HEK293 (cell line): Measurements from ENCODE around the gene SHROOM3.
A peak's percentile ranks its signal among the peaks of the same experiment; 100 is the strongest.

ENCODE experiments used
- CTCF ChIA-PET: fragments of 350-600 bp; formaldehyde crosslinking; extraction: SDS; loops from one replicate; lab custom pipeline; 2021; ENCODE audit warnings: antibody characterized with exemption; lab: Yijun Ruan, JAX
- POLR2A ChIA-PET: fragments of 300-600 bp; formaldehyde crosslinking; extraction: SDS; loops from one replicate; lab custom pipeline; 2020; ENCODE audit warnings: antibody characterized with exemption, inconsistent platforms; lab: Yijun Ruan, JAX
- H3K27ac ChIP-seq: fragments of 200-500 bp; sonication (Bioruptor generic); 2 replicates; pipeline ENCODE4 v1.5.1; 2014; ENCODE audit warnings: low read depth, low read length, control low read depth, inconsistent platforms; ENCODE audit errors: extremely low read depth
- H3K36me3 ChIP-seq, 2 experiments: fragments of 200-500 bp in 1 of 2; sonication (Bioruptor generic) in 1 of 2; 1 replicate in 1 of 2; 2 replicates in 1 of 2; pipeline ENCODE4 v1.5.1; 2014 to 2017; ENCODE audit warnings: inconsistent platforms in 2 of 2, low read length in 2 of 2; ENCODE audit not compliant: control insufficient read depth in 2 of 2, insufficient read depth in 1 of 2
- H3K4me1 ChIP-seq: fragments of 200-500 bp; sonication (Bioruptor generic); 2 replicates; pipeline ENCODE4 v1.5.1; 2014; ENCODE audit warnings: mild to moderate bottlenecking, low read length, inconsistent platforms; ENCODE audit not compliant: control insufficient read depth, insufficient read depth
- H3K4me3 ChIP-seq: 2 replicates; pipeline ENCODE4 v1.5.1; 2011; ENCODE audit warnings: low read depth, mild to moderate bottlenecking, control low read depth, low read length, moderate library complexity
- H3K9me3 ChIP-seq: fragments of 200-500 bp; sonication (Bioruptor generic); 2 replicates; pipeline ENCODE4 v1.5.1; 2014; ENCODE audit warnings: low read depth, low read length, inconsistent platforms; ENCODE audit not compliant: control insufficient read depth, insufficient read depth
- BCL6B ChIP-seq: fragments of 450-650 bp; formaldehyde crosslinking; IDR thresholded peaks from 2 replicates; pipeline ENCODE4 v1.5.1; 2017; ENCODE audit warnings: missing biosample characterization, missing genetic modification characterization
- GLIS1 ChIP-seq: fragments of 450-650 bp; formaldehyde crosslinking; IDR thresholded peaks from 2 replicates; pipeline ENCODE4 v1.5.1; 2016; ENCODE audit warnings: missing biosample characterization, missing genetic modification characterization
- GLIS2 ChIP-seq: fragments of 450-650 bp; formaldehyde crosslinking; IDR thresholded peaks from 2 replicates; pipeline ENCODE4 v1.5.1; 2016; ENCODE audit warnings: missing biosample characterization, missing genetic modification characterization
- HOXC10 ChIP-seq: sonication (generic); formaldehyde crosslinking; IDR thresholded peaks from 2 replicates; pipeline ENCODE4 v1.8.1; 2023; ENCODE audit warnings: mild to moderate bottlenecking, missing genetic modification reagents
- MYNN ChIP-seq: fragments of 450-650 bp; formaldehyde crosslinking; IDR thresholded peaks from 2 replicates; pipeline ENCODE4 v1.5.1; 2016; ENCODE audit warnings: missing biosample characterization, missing genetic modification characterization, borderline replicate concordance
- MZF1 ChIP-seq: fragments of 450-650 bp; formaldehyde crosslinking; IDR thresholded peaks from 2 replicates; pipeline ENCODE4 v1.5.1; 2017; ENCODE audit warnings: missing biosample characterization, missing genetic modification characterization, borderline replicate concordance
- PRDM1 ChIP-seq: fragments of 450-650 bp; formaldehyde crosslinking; IDR thresholded peaks from 2 replicates; pipeline ENCODE4; 2016; ENCODE audit warnings: missing biosample characterization, missing genetic modification characterization
- PRDM10 ChIP-seq: fragments of 450-650 bp; formaldehyde crosslinking; IDR thresholded peaks from 2 replicates; pipeline ENCODE4 v1.5.1; 2016; ENCODE audit warnings: missing biosample characterization, missing genetic modification characterization
- SETDB1 ChIP-seq: IDR thresholded peaks from one replicate; pipeline ENCODE4 v1.6.1; 2017; ENCODE audit warnings: mild to moderate bottlenecking, low read length, moderate library complexity, mixed read lengths; ENCODE audit not compliant: insufficient read length
- SP3 ChIP-seq: fragments of 450-650 bp; formaldehyde crosslinking; IDR thresholded peaks from 2 replicates; pipeline ENCODE4 v1.5.1; 2016; ENCODE audit warnings: missing biosample characterization, missing genetic modification characterization
- ZBTB7A ChIP-seq: fragments of 450-650 bp; formaldehyde crosslinking; IDR thresholded peaks from 2 replicates; pipeline ENCODE4 v1.5.1; 2016; ENCODE audit warnings: low read depth, missing biosample characterization, missing genetic modification characterization
- ZIC2 ChIP-seq: fragments of 450-650 bp; formaldehyde crosslinking; IDR thresholded peaks from 2 replicates; pipeline ENCODE4 v1.5.1; 2016; ENCODE audit warnings: missing biosample characterization, missing genetic modification characterization
- ZNF10 ChIP-seq: fragments of 450-650 bp; formaldehyde crosslinking; IDR thresholded peaks from 2 replicates; pipeline ENCODE4 v1.5.1; 2017; ENCODE audit warnings: missing biosample characterization, missing genetic modification characterization
- ZNF112 ChIP-seq: fragments of 450-650 bp; formaldehyde crosslinking; IDR thresholded peaks from 2 replicates; pipeline ENCODE4 v1.5.0; 2017; ENCODE audit warnings: missing biosample characterization, missing genetic modification characterization
- ZNF132 ChIP-seq: fragments of 450-650 bp; formaldehyde crosslinking; IDR thresholded peaks from 2 replicates; pipeline ENCODE4 v1.5.1; 2017; ENCODE audit warnings: missing biosample characterization, missing genetic modification characterization, borderline replicate concordance
- ZNF341 ChIP-seq: fragments of 450-650 bp; formaldehyde crosslinking; IDR thresholded peaks from 2 replicates; pipeline ENCODE4; 2016; ENCODE audit warnings: low read depth, missing biosample characterization, missing genetic modification characterization
- ZNF416 ChIP-seq: fragments of 450-650 bp; formaldehyde crosslinking; IDR thresholded peaks from 2 replicates; pipeline ENCODE4 v1.5.1; 2016; ENCODE audit warnings: missing biosample characterization, missing genetic modification characterization
- ZNF521 ChIP-seq: fragments of 450-650 bp; formaldehyde crosslinking; IDR thresholded peaks from 2 replicates; pipeline ENCODE4 v1.5.1; 2017; ENCODE audit warnings: missing biosample characterization, mild to moderate bottlenecking, missing genetic modification characterization
- ZNF530 ChIP-seq: fragments of 450-650 bp; formaldehyde crosslinking; IDR thresholded peaks from 2 replicates; pipeline ENCODE4 v1.5.1; 2016; ENCODE audit warnings: low read depth, missing biosample characterization, missing genetic modification characterization
- ZNF629 ChIP-seq: fragments of 450-650 bp; formaldehyde crosslinking; IDR thresholded peaks from 2 replicates; pipeline ENCODE4 v1.5.1; 2017; ENCODE audit warnings: missing biosample characterization, missing genetic modification characterization
- ZNF677 ChIP-seq: fragments of 450-650 bp; IDR thresholded peaks from 2 replicates; pipeline ENCODE4 v1.5.0; 2018; ENCODE audit warnings: missing biosample characterization, mild to moderate bottlenecking, missing genetic modification characterization, moderate library complexity
- ZNF843 ChIP-seq: fragments of 450-650 bp; formaldehyde crosslinking; IDR thresholded peaks from 2 replicates; pipeline ENCODE4 v1.5.1; 2016; ENCODE audit warnings: missing biosample characterization, missing genetic modification characterization
- TF ChIP-seq, protein P1 (sequence below): fragments of 450-650 bp; formaldehyde crosslinking; IDR thresholded peaks from 2 replicates; pipeline ENCODE4 v1.5.1; 2016; ENCODE audit warnings: missing biosample characterization, missing genetic modification characterization, borderline replicate concordance
- TF ChIP-seq, protein P2 (sequence below): fragments of 450-650 bp; formaldehyde crosslinking; IDR thresholded peaks from 2 replicates; pipeline ENCODE4 v1.5.1; 2016; ENCODE audit warnings: missing biosample characterization, missing genetic modification characterization

SHROOM3 gene

GRCh38 chr4:76811604-76812412 lies 376.8 kb downstream of the SHROOM3 start (continued):
- peak; percentile 44; the same call in 1 of the 2 replicates for TF ChIP-seq PRDM10 (tag by site-specific recombination)
- peak; percentile 73 for TF ChIP-seq GLIS1 (tag by site-specific recombination)
- TF ChIP-seq MYNN (tag by site-specific recombination), result no peak
- TF ChIP-seq ZIC2 (tag by site-specific recombination), result peak; percentile 83
- no peak for TF ChIP-seq ZNF132 (tag by site-specific recombination)
- TF ChIP-seq ZNF843 (tag by site-specific recombination), result no peak
- TF ChIP-seq HOXC10, result no peak
- TF ChIP-seq SP3 (tag by site-specific recombination), result no peak
- no peak for TF ChIP-seq ZNF629

GRCh38 chr4:76813070-76813469 lies 378.0 kb downstream of the SHROOM3 start:
- TF ChIP-seq, protein P1, sequence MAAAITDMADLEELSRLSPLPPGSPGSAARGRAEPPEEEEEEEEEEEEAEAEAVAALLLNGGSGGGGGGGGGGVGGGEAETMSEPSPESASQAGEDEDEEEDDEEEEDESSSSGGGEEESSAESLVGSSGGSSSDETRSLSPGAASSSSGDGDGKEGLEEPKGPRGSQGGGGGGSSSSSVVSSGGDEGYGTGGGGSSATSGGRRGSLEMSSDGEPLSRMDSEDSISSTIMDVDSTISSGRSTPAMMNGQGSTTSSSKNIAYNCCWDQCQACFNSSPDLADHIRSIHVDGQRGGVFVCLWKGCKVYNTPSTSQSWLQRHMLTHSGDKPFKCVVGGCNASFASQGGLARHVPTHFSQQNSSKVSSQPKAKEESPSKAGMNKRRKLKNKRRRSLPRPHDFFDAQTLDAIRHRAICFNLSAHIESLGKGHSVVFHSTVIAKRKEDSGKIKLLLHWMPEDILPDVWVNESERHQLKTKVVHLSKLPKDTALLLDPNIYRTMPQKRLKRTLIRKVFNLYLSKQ (tag by site-specific recombination), result no peak
- no peak for TF ChIP-seq ZNF341
- TF ChIP-seq PRDM1 (tag by site-specific recombination), result no peak
- TF ChIP-seq GLIS2 (tag by site-specific recombination), result no peak
- no peak for TF ChIP-seq ZNF521 (tag by site-specific recombination)
- no peak for TF ChIP-seq ZNF677 (tag by site-specific recombination)
- TF ChIP-seq ZNF416 (tag by site-specific recombination), result no peak
- TF ChIP-seq, all 188 proteins: peak for 0
- no peaks in the 10 kb centered on the region for H3K36me3 ChIP-seq
- H3K9me3 ChIP-seq, result no peaks in the 10 kb centered on the region; the same call in 1 of the 2 replicates
- no peaks in the 10 kb centered on the region for H3K4me1 ChIP-seq
- CTCF ChIA-PET, result no interaction called here
- no peak overlapping the region for H3K27ac ChIP-seq
- POLR2A ChIA-PET, result no interaction called here
- H3K4me3 ChIP-seq, result no peak overlapping the region

- CTCF ChIA-PET, result no interaction called here
- no peak overlapping the region for H3K4me3 ChIP-seq
- TF ChIP-seq BCL6B (tag by site-specific recombination), result no peak
- TF ChIP-seq, protein P2, sequence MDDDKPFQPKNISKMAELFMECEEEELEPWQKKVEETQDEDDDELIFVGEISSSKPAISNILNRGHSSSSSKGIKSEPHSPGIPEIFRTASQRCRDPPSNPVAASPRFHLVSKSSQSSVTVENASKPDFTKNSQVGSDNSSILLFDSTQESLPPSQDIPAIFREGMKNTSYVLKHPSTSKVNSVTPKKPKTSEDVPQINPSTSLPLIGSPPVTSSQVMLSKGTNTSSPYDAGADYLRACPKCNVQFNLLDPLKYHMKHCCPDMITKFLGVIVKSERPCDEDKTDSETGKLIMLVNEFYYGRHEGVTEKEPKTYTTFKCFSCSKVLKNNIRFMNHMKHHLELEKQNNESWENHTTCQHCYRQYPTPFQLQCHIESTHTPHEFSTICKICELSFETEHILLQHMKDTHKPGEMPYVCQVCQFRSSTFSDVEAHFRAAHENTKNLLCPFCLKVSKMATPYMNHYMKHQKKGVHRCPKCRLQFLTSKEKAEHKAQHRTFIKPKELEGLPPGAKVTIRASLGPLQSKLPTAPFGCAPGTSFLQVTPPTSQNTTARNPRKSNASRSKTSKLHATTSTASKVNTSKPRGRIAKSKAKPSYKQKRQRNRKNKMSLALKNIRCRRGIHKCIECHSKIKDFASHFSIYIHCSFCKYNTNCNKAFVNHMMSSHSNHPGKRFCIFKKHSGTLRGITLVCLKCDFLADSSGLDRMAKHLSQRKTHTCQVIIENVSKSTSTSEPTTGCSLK (tag by site-specific recombination), result no peak
- TF ChIP-seq MZF1 (tag by site-specific recombination), result no peak
- TF ChIP-seq, protein P1 (tag by site-specific recombination), result no peak
- no peak for TF ChIP-seq ZBTB7A
- TF ChIP-seq SETDB1, result no peak
- no peak for TF ChIP-seq ZNF112 (tag by site-specific recombination)
- TF ChIP-seq ZNF10, result no peak
- no peak for TF ChIP-seq ZNF530
Measured at GRCh38 chr4:76821641-76822040, 386.6 kb downstream of the SHROOM3 start.

More at GRCh38 chr4:76821641-76822040, 386.6 kb downstream of the SHROOM3 start:
- Histone ChIP-seq H3K36me3 (no peaks in the 10 kb centered on the region), H3K4me1 (no peaks in the 10 kb centered on the region), H3K9me3 (no peaks in the 10 kb centered on the region), H3K27ac (no peak overlapping the region)
- POLR2A ChIA-PET, result no interaction called here
